IPS-NIHi11 (cell line): ENCODE measurements around the gene COL27A1.
"Not testable (repeated sequence)": the region's sequence is repeated elsewhere in the genome, so short reads cannot be mapped to it uniquely, and the experiment has no call there.

Source experiments
- DNase-seq: peaks from one replicate; pipeline ENCODE4 v3.0.0; 2012; ENCODE audit warnings: mixed read lengths, low spot score

COL27A1 gene

GRCh38 chr9:114324492-114324891 lies 169.2 kb downstream of the COL27A1 start:
- no peak for DNase-seq

DNA sequence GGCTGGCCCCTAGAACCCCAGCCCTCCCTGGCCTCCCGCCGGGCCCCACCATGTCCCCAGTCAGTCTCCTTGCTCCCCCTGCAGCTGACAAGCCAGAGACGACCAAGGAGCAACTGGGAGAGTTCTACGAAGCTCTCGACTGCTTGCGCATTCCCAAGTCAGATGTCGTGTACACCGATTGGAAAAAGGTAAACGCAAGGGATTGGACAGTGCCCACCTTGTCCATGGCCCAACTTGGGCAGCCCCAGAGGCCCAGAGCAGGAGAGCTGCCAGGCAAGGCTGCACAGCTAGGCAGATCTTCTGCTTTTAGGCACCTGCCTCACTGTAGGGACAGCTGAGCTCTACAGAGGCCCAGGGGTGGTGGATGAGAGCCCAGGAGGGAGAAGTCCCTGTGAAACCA lies 169.6 kb downstream of the COL27A1 start:
- DNase-seq, result not testable (repeated sequence)

GRCh38 chr9:114325684-114326254 lies 170.4 kb downstream of the COL27A1 start:
- DNase-seq, result not testable (repeated sequence)

GRCh38 chr9:114327749-114328148 lies 172.4 kb downstream of the COL27A1 start:
- DNase-seq, result no peak

DNA sequence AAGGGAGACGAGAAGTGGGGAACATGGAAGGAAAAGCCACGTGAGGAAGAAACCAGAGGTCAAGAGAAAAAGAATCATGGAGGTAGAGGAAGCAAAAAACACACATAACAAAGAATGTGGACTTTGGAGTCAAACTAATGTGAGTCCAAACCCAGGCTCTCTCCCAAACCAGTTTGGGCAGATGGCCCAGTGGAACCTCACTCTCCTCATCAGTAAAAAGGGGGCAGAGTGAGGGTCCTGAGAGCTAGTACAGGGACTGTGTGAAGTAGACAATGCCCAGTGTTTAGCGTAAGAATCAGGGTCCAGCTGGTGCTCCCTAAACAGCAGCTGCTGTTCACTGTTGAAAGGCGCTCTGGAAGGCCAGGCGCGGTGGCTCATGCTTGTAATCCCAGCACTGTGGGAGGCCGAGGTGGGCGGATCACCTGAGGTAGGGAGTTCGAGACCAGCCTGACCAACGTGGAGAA lies 173.1 kb downstream of the COL27A1 start:
- not testable (repeated sequence) for DNase-seq

GRCh38 chr9:114328937-114329624 lies 173.7 kb downstream of the COL27A1 start:
- not testable (repeated sequence) for DNase-seq

DNA sequence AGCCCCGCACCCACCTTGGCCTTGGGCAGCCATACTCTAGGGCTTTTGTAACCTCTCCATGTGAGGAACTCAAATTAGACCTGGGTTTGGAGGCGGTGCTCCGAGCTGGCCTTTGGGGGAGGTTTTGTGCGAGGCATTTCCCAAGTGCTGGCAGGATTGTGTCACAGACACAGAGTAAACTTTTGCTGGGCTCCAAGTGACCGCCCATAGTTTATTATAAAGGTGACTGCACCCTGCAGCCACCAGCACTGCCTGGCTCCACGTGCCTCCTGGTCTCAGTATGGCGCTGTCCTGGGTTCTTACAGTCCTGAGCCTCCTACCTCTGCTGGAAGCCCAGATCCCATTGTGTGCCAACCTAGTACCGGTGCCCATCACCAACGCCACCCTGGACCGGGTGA lies 174.3 kb downstream of the COL27A1 start, which contains the start of gene ORM2:
Gene ORM2, plus strand, starts transcription at position 245 of the 398 bp plus-strand sequence. Its CDS starts 36 bp downstream, at position 281.
- not testable (repeated sequence) for DNase-seq

DNA sequence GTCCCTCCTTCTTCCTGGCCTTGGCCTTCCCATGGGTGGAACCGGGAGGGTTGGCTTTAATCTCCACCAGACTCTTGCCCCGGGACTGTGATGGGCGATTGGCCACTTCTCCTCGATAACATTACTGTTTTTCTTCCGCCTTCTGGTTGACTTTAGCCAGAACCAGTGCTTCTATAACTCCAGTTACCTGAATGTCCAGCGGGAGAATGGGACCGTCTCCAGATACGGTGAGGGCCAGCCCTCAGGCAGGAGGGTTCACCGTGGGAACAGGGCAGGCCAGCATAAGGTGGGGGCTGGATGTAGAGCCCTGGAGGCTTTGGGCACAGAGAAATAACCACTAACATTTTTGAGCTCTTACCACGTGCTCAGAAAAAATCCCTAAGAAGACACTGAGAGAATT lies 175.3 kb downstream of the COL27A1 start:
- no peak for DNase-seq

DNA sequence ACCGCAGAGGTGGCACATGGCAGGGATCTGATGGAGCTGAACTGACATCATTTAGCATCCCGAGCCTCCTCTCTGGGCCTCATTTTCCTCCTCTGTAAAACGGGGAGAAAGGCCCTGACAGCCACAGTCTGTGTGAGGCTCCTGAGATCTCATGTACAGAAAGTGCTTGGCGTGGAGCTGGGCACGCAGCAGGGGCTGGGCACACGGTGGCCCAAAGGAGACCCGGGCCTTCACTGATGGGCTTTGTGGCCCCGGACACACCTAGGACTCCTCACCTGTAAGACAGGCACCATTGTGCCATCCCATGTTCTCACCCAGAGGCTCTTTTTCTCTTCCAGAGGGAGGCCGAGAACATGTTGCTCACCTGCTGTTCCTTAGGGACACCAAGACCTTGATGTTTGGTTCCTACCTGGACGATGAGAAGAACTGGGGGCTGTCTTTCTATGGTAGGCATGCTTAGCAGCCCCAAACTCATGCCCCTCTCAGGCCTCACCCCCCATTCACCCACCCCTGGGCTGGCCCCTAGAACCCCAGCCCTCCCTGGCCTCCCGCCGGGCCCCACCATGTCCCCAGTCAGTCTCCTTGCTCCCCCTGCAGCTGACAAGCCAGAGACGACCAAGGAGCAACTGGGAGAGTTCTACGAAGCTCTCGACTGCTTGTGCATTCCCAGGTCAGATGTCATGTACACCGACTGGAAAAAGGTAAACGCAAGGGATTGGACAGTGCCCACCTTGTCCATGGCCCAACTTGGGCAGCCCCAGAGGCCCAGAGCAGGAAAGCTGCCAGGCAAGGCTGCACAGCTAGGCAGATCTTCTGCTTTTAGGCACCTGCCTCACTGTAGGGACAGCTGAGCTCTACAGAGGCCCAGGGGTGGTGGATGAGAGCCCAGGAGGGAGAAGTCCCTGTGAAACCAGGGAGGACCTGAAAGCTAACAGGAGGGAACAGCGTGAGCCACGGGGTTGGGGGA lies 176.2 kb downstream of the COL27A1 start:
- DNase-seq, result not testable (repeated sequence)

DNA sequence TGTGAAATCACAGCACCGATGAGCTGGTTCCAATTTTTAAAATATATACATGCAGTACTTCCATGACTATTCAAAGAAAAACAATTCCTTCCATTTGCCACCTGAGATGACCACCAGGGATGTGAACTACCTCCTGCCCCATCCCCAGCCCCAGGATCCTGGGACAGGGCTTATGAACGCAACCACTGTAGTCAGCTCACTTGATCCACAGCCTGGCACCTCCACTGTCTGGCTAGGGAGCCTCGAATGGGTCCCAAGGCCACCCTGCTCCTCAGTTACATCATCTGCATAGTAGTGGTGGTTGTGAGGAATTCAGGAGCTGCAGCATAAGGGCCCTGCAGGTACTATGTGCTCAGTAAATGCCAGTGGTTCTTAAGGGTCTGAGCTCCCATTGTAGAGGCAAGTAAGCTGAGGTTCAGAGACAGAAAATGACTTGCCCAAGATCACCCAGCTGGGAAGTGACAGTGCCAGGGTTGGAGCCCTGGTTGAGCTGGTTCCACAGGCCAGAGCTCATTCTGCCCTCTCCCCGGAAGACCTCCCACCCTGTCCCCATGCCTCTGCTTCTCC lies 177.2 kb downstream of the COL27A1 start:
- DNase-seq, result not testable (repeated sequence)

GRCh38 chr9:114333718-114334117 lies 178.4 kb downstream of the COL27A1 start:
- DNase-seq, result not testable (repeated sequence)

DNA sequence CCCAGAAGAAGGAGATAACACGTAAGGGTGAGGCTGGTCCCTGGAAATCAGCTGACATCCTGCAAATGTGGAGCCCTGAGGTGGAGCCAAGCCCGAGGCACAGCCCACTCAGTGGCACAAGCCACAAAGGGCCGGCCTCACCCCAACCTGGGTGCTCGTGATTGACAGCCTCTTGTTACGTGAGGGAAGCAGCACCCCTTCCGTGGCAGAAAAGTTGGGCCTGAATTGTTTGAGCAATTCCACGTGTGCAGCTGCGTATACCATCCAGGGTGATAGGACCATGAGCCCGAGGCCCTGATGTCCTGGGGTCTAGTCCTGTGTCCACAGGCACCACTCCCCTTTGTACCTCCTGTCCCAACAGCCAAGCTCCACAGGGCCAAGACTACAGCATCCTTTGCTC lies 179.2 kb downstream of the COL27A1 start:
- no peak for DNase-seq

GRCh38 chr9:114335745-114336144 lies 180.4 kb downstream of the COL27A1 start:
- DNase-seq, result no peak

DNA sequence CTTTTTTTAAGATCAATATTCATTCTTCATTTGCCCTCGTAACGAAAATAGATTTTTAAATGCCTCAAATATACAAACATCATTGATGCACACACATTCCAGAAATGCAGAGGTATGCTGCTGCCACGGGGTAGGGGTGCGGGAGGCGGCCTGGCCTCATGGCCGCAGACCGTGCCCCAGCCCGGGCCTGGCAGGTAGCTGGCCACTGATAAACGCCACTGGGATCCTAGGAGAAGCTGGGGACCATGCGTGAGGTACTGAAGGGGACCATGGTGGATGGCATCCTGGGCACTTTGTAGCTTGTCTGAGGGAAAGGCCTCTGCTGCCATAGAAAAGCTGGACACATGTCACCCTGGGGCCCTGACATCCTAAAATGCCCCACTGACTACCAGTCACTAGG lies 180.8 kb downstream of the COL27A1 start:
- no peak for DNase-seq

- no peak for DNase-seq
These were observed 181.5 kb downstream of the COL27A1 start for GRCh38 chr9:114336699-114337395.

- DNase-seq, result no peak
These were observed 182.8 kb downstream of the COL27A1 start for GRCh38 chr9:114338187-114338586.

- DNase-seq, result peak; percentile 92
These were observed 184.0 kb downstream of the COL27A1 start for GRCh38 chr9:114339130-114339908.

DNA sequence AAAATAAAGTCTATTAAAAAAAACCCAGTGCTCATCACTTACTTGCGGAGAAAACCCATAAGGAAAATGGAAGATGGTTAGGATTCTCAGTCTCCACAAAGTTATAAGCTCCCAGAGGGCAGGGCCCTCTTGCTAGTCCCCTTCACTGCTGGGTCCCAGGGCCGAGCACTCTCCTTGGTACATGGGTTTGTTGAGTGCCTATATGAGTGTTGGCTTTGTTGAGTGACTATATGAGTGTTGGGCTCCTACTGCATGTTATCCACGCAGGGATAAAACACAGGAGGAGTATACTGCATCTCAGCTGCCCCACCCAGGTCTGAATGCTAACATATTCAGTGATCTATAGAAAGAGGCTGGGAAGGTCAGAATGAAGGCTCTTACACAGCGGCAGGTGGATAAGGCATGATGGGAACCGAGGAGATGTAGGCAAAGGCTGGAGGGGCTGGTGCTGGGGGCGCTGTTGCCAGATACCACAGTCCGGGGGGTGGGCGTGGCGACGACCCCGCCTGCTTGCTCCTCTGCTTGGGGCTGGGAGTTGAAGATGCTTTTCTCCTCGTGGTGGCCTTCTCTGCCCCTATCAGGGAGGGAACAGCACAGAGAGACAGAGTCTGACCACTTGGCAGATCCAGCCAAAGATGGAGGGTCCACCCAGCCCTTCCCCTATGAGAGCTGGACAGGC lies 186.0 kb downstream of the COL27A1 start:
- no peak for DNase-seq

GRCh38 chr9:114341991-114342390 lies 186.7 kb downstream of the COL27A1 start:
- DNase-seq, result no peak
